NCI-H187 (cell line): Measurements from ENCODE around the gene GALNT6.
"Not testable (repeated sequence)": the region's sequence is repeated elsewhere in the genome, so short reads cannot be mapped to it uniquely, and the experiment has no call there.

Experiments used
- DNase-seq, 2 experiments: peaks; one replicate each; lab custom pipeline; 2025; lab: John Stamatoyannopoulos, UW

Gene GALNT6

DNA sequence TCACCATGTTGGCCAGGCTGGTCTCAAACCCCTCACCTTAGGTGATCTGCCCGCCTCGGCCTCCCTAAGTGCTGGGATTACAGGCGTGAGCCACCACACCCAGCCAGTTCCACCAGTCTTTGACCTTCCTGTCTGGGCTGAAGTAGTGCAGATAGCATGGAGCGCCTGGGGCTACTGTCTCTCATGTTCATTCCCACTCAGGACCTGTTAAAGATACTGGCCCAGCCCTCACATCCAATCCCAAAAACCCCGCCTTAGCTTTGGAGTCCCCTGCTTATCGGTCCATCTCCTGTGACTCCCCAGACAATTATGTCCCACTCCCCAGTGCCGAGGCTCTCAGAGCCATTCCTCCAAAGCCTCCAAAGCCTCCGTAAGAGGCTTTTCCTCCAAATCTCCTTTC is 32.7 kb downstream of the GALNT6 start:
- no peak for DNase-seq

GRCh38 chr12:51357374-51358047 is 33.7 kb downstream of the GALNT6 start:
- no peak for DNase-seq

DNA sequence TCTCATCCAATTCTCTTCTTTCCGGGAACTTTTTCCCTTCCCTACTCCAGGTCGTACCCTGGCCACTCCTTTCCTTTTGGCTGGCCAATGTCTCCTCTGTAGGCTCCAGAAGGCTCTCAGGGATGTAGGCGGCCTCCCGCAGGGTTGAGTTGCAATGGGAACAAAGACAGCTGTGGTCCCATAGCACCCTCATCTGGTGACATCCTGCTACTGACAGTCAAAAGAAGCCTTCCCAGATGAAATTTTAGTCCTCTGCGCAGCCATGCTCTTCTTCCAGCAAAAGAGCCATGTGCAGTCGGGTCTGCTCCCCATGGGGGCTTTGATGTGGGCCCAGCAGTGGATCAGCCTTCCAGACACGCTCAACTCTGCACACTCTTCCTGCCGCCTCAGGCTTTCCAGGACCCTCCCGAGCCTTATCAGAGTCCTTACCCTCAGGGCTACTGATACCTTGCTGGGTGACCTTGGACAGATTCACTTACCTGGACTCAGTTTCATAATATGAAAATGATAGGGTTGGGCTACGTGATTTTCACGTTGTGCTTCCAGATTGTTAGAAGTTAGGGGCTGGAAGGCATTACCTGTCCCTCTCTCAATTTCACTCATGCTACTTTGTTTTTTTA is 39.2 kb downstream of the GALNT6 start:
- DNase-seq, result peak in 1 of 2 experiments; percentile 16

DNA sequence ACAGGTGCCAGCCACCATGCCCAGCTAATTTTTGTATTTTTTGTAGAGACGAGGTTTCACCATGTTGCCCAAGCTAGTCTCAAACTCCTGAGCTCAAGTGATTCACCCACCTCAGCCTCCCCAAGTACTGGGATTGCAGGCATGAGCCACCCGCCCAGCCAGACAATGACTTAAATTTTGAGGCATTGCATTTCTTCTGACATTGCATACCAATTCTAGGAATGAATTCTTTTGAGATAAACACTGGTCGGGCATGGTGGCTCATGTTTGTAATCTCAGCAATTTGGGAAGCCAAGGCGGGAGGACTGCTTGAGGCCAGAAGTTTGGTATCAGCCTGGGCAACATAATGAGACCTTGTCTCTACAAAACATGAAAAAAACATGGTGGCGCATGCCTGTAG is 42.2 kb downstream of the GALNT6 start:
- DNase-seq, result no peak

DNA sequence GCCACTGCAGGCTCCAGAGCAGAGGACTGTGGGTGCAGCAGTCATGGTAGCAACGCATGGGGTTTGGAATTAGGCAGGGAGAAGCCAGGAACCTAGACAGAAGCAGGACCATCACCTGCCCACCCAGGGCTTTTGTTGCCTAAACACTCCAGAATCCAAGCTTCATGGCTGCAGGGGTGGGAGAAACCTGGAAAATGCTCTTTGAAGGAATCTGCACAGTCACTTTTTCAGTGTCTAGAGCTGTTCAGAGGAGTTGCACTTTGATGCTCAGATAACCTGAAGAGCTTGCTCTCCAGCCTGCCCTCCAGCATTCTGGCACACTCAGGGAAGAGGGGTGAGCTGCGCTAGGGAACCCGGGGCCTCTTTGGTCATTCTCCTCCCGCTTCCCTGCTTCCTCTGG is 43.1 kb downstream of the GALNT6 start:
- no peak for DNase-seq

- no peak for DNase-seq
These were observed 44.6 kb downstream of the GALNT6 start, which contains the start of gene CELA1 for GRCh38 chr12:51346581-51346980. CELA1 (minus strand) TSS chr12:51346679; CDS start chr12:51346638, 41 bp downstream.

GRCh38 chr12:51345681-51346080 is 45.5 kb downstream of the GALNT6 start:
- no peak for DNase-seq

DNA sequence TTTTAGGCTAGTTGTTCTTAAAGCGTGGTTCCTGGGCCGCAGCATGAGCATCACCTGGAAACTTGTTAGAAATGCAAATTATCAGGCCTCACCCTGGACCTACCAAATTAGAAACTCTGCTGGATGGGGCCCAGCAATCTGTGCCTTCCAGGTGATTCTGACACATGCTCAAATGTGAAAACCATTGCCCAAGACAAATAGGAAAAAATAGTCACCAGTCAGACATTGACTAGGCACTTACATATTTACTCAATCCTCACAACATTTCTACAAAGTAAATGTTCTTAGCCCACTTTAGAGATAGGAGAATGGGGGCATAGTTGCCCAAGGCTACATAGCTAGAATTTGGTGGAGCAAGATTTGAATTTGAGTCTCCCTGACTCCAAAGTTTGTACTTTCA is 48.0 kb downstream of the GALNT6 start:
- DNase-seq, result no peak

DNA sequence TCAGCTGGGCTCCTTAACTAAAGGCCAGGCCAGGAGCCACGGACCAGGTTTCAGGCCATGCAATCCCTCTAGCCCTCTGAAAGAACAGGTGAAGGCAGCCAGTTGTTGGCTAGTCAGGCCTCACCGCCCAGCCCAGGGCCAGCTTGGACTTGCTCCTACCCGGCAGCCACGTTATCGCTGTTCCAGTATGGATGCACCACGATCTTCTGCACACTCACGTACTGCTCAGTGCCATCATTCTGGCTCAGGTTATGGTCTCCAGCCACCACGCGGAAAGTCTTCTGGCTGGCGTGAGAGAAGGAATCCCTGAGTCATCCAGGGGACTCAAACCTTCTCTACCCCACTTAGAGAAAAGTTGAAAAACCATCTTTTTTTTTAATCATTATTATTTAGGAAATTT is 48.8 kb downstream of the GALNT6 start:
- no peak for DNase-seq

DNA sequence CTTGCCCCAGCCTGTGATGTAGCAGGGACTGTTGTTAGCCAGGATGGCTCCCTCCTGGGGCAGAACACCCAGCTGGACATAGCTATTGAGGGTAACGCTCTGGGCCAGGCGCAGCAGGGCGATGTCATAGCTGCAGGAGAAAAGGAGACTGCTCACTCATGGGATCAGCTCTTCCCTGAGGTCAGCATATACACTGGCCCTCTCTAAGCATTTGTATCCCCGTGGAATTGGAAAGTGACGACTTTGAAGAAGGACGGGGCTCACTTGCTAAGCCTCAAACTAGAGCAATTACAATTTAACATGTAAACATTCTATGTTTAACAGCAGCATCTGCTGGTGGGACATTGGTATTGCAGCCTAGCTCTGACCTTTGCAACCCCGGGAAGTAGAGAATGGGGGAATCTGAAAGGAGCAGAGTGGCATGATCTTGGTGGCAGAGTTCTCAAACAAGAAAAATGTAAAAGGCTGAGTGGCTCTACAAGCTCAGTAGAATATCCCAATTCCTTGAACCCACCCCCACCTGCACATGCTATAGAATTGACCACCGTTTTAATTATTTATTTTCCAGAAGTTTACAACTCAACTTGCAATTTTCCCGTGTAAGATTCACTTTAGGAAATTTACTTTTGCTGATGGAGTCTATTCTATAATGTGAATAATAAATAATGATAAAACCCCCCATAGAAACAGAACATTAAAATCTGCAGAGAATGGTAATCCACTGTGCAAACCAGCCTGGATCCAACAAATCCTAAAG is 49.8 kb downstream of the GALNT6 start:
- peak; percentile 14 to 17 for DNase-seq

- no peak for DNase-seq
These were observed 51.5 kb downstream of the GALNT6 start for GRCh38 chr12:51339750-51340149.

DNA sequence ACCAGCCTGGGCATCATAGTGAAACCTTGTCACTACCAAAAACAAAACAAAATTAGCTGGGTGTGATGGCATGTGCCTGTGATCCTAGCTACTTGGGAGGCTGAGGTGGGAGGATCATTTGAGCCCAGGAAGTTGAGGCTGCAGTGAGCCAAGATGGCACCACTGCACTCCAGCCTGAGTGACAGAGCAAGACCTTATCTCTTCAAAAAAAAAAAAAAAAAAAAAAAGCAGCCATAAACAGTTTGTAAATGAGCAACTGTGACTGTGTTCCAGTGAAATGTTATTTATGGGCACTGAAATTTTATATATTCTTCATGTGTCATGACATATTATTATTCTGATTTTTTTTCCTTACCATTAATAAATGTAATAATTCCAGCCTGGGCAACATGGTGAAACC is 53.9 kb downstream of the GALNT6 start:
- DNase-seq, result not testable (repeated sequence)

DNA sequence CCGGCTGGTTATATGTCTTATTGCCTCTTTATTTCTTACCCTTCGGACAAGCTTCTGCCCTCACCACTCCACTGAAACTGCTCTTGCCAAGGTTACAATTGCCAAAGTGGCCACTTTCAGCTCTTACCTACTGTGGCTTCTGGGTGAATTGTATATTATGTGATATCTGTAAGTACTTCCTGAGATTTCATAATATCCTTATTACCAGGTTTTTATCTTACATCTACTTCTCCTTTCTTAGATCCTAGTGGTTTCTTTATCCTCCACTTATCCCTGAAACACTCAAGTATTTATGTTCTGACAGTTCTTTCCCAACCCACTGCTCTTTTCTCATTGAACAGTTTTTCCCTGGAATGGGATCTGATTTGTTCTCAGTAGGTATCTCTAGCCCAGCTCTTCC is 55.3 kb downstream of the GALNT6 start:
- DNase-seq, result no peak

DNA sequence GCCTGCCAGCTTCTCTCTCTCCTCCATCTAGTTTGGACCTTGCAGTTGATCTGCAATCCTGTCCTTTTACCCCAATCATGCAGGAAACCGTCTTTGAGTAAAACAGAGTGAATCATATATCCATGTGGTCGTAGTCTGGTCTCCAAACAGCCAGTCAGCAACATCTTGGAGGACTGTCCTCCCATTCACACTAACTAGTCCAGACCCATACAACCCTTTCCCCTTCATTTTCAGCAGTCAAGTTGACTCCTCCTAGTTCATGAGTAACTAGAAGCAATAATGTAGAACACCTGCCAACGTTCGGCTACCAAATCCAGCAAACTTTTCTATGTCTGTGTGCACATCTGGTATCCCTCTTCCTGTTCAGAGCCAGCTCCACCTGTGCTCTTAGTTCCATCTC is 56.4 kb downstream of the GALNT6 start:
- DNase-seq, result no peak

GRCh38 chr12:51333536-51333935 is 57.7 kb downstream of the GALNT6 start:
- no peak for DNase-seq

- no peak for DNase-seq
These were observed 61.0 kb downstream of the GALNT6 start for GRCh38 chr12:51330186-51330585.

- DNase-seq, result no peak
These were observed 61.5 kb downstream of the GALNT6 start for GRCh38 chr12:51329742-51330141.

- no peak for DNase-seq
These were observed 62.6 kb downstream of the GALNT6 start for GRCh38 chr12:51328587-51328986.

- DNase-seq, result no peak
These were observed 64.3 kb downstream of the GALNT6 start for GRCh38 chr12:51326698-51327439.

DNA sequence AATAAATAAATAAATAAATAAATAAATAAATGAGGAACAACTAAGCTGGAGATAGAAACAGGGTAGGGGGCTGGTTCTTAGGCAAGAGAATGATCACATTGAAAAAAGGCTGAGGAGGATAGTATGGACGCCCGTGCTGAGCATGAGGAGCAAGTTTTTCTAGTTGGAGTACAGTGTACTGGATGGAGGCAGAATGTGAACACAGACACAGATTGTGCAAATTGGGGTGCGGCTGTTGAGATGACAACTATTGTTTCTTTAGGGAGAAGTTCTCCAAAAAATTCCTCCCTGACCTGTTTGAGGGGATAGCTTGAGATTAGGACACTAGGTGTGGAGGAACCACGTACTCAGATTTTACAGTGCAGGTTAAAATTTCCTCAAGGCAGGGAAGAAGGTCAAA is 66.3 kb downstream of the GALNT6 start:
- no peak for DNase-seq

DNA sequence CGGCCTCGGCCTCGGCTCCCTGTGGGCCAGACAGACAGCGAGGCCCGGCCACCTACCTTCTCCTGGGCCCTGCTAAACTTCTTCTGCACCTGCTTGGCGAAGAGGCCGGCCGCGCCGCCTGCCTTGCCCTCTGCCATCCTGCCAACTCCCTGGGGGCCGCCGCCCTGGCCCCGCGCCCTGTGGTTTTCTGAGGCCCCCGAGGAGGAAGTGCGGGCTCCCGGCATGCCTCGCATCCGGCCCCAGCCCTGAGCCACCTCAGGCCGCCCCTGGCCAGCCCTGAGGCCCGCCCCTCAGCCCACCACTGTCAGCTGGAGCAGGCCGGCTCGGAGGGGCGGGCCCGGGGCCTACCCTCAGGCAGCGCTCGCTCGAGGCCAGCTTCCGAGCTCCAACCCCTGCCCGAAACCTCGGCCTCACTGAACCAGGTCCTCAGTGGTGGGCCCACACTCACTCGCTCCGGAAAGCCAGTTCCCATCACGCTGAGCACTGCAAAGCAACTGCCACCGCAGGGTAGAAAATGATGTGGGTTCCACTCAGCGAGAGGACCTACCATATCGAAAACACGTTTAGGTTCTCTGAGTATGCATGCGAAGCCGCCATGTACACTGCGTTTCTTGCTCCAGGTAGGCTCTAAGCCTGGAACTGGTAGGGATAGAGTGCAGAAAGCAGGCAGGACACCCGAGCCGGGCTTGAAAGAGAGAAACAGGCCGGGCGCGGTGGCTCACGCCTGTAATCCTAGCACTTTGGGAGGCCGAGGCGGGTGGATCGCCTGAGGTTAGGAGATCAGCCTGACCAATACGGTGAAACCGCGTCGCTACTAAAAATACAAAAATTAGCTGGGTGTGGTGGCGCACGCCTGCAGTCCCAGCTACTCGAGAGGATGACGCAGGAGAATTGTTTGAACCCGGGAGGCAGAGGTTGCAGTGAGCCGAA is 67.0 kb downstream of the GALNT6 start, which contains the start of gene BIN2:
TSS of gene BIN2 (minus strand) at position 209 of the 930 bp plus-strand sequence. CDS start at position 137, 72 bp downstream.
- DNase-seq, result no peak
